ENCODE data around the gene PSMA8. TPM values are rescaled to one million over a fixed set of nuclear protein-coding genes. Genes with fewer than 3 reads are reported as not detected.
"Not testable (repeated sequence)": the region's sequence is repeated elsewhere in the genome, so short reads cannot be mapped to it uniquely, and the experiment has no call there.

PSMA8 gene
- total RNA-seq, 6 experiments from 2014 or later, result not detected

DNA sequence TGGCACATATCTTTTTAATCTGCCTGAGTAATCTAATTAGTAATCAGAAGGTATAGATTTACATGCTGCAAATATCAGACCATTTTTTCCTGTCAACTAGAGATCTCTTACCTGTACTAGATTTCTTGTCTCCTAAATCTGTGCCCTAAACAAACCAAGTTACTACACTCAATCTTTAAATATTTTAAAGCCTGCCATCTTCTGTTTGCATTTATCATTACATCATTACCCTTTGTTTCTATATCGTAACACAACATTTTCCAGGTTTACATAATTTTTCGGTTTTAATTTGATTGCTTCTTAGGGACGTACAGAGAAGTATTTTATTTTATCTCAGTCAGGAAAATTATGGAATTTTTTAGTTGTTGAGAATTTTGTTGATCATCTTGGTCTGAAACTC is 25.7 kb downstream of the PSMA8 start:
- 21% methylated on average over 3 of the region's 3 CpGs for WGBS (ENCODE audit: insufficient coverage, low coverage, low lambda C conversion rate, missing lambda C conversion rate)
- ATAC-seq (no peak), DNase-seq (no peak)
- Histone ChIP-seq H3K36me3 (no peaks in the 10 kb centered on the region), H3K4me1 (no peaks in the 10 kb centered on the region), H3K27me3 (no peaks in the 10 kb centered on the region), H3K27ac (no peak overlapping the region), H3K9me3 (no peaks in the 10 kb centered on the region), H3K4me3 (no peak overlapping the region)
- intact Hi-C loops (cut with DNase I), result no loop called here
- TF ChIP-seq POLR2A (IDR thresholded peaks at IDR 0.05) (no peak), CTCF (IDR thresholded peaks at IDR 0.05) (peak in 1 of 4 donors; percentile 11)

- Histone ChIP-seq H3K4me3 (no peak overlapping the region), H3K27ac (no peak overlapping the region), H3K4me1 (no peaks in the 10 kb centered on the region), H3K9me3 (no peaks in the 10 kb centered on the region), H3K27me3 (no peaks in the 10 kb centered on the region), H3K36me3 (no peaks in the 10 kb centered on the region)
- ATAC-seq (no peak), DNase-seq (no peak)
- WGBS (ENCODE audit: insufficient coverage, low coverage, low lambda C conversion rate, missing lambda C conversion rate), result 52% methylated on average over 2 of the region's 2 CpGs
- TF ChIP-seq POLR2A (IDR thresholded peaks at IDR 0.05) (no peak), CTCF (IDR thresholded peaks at IDR 0.05) (no peak)
- intact Hi-C loops (cut with DNase I), result no loop called here
These were observed 30.9 kb downstream of the PSMA8 start for GRCh38 chr18:26164571-26164970.

DNA sequence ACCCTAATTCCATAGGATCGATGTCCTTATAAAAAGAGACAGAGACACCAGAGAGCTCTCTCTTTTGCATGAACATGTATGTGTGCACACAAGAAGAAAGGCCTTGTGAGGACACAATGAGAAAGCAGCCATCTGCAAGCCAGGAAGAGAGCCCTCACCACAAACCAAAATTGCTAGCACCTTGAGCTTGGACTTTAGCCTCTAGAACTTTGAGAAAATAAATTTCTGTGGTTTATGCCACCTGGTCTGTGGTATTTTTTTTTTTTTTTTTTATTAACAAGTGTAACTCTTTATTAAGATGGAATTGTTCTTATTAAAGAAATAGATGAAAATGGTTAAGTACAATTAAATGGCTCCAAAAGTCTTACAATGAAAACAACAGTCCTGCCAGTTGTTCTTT is 33.9 kb downstream of the PSMA8 start:
- intact Hi-C loops (cut with DNase I); ATAC-seq: not testable (repeated sequence)

GRCh38 chr18:26175481-26175880 is 41.8 kb downstream of the PSMA8 start:
- 25% methylated on average over 1 of the region's 2 CpGs for WGBS (ENCODE audit: insufficient coverage, low coverage, low lambda C conversion rate, missing lambda C conversion rate)
- no peak for DNase-seq
- H3K27ac ChIP-seq, result no peak overlapping the region
- no peak for ATAC-seq
- H3K4me1 ChIP-seq, result no peaks in the 10 kb centered on the region
- H3K27me3 ChIP-seq, result no peaks in the 10 kb centered on the region
- no peak for TF ChIP-seq CTCF (IDR thresholded peaks at IDR 0.05)
- no peak for TF ChIP-seq POLR2A (IDR thresholded peaks at IDR 0.05)
- H3K9me3 ChIP-seq, result no peaks in the 10 kb centered on the region
- H3K36me3 ChIP-seq, result no peaks in the 10 kb centered on the region
- no peak overlapping the region for H3K4me3 ChIP-seq
- intact Hi-C loops (cut with DNase I), result no loop called here

More for the DNA sequence above, 33.9 kb downstream of the PSMA8 start:
- WGBS (ENCODE audit: insufficient coverage, low coverage, low lambda C conversion rate, missing lambda C conversion rate), result 81% methylated on average over 1 of the region's 1 CpG
- not testable (repeated sequence) for H3K4me1 ChIP-seq, H3K9me3 ChIP-seq, DNase-seq, H3K4me3 ChIP-seq, H3K27ac ChIP-seq, H3K36me3 ChIP-seq, H3K27me3 ChIP-seq

- no peak for TF ChIP-seq CTCF (IDR thresholded peaks at IDR 0.05)
- Histone ChIP-seq H3K27me3 (no peaks in the 10 kb centered on the region), H3K4me3 (no peak overlapping the region), H3K9me3 (no peaks in the 10 kb centered on the region), H3K36me3 (no peaks in the 10 kb centered on the region), H3K27ac (no peak overlapping the region), H3K4me1 (no peaks in the 10 kb centered on the region)
- DNase-seq, result no peak
- no peak for ATAC-seq
- intact Hi-C loops (cut with DNase I), result no loop called here
These were observed 42.5 kb downstream of the PSMA8 start for GRCh38 chr18:26176134-26176533.

Data from right lobe of liver (tissue), 6 donors.